ENCODE results near the gene OR51E1. TPM values are rescaled to one million over a fixed set of nuclear protein-coding genes. Genes with fewer than 3 reads are reported as not detected.

Gene OR51E1, protein sequence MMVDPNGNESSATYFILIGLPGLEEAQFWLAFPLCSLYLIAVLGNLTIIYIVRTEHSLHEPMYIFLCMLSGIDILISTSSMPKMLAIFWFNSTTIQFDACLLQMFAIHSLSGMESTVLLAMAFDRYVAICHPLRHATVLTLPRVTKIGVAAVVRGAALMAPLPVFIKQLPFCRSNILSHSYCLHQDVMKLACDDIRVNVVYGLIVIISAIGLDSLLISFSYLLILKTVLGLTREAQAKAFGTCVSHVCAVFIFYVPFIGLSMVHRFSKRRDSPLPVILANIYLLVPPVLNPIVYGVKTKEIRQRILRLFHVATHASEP
- polyA plus RNA-seq (2012; ENCODE audit: insufficient read depth, insufficient read length, low read depth) = 1.2 TPM

DNA sequence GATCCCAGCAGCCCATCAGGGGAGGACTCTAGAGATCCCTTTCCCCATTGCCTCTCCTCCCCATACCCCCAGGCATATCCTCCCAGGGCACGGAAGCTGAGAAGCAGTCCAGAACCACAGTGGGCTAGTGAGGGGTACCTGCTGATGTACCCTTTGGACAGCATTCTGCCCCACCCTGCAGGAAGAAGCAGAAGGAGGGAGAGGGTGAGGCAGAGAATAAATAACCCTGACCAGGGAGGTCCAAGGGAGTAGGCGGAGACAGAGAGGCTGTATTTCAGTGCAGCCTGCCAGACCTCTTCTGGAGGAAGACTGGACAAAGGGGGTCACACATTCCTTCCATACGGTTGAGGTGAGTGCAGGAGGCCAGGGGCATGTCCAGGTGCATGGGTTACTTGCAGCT, at the start of gene OR51E1:
Gene OR51E1 (plus strand): TSS at position 301 of the 400 bp plus-strand sequence. CDS start 8,545 bp downstream, outside the sequence.
- Histone ChIP-seq H3K4me1 (no peaks in the 10 kb centered on the region), H3K4me3 (ENCODE audit: low read depth, low read length) (no peak within 1 kb of the TSS), H3K9me3 (no peaks in the 10 kb centered on the region), H3K27me3 (no peaks in the 10 kb centered on the region), H3K36me3 (no peaks in the 10 kb centered on the region)
- TF ChIP-seq, protein P1, sequence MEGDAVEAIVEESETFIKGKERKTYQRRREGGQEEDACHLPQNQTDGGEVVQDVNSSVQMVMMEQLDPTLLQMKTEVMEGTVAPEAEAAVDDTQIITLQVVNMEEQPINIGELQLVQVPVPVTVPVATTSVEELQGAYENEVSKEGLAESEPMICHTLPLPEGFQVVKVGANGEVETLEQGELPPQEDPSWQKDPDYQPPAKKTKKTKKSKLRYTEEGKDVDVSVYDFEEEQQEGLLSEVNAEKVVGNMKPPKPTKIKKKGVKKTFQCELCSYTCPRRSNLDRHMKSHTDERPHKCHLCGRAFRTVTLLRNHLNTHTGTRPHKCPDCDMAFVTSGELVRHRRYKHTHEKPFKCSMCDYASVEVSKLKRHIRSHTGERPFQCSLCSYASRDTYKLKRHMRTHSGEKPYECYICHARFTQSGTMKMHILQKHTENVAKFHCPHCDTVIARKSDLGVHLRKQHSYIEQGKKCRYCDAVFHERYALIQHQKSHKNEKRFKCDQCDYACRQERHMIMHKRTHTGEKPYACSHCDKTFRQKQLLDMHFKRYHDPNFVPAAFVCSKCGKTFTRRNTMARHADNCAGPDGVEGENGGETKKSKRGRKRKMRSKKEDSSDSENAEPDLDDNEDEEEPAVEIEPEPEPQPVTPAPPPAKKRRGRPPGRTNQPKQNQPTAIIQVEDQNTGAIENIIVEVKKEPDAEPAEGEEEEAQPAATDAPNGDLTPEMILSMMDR (IDR thresholded peaks at IDR 0.05; ENCODE audit: low read depth, low read length) = no peak
- no peak for DNase-seq

DNA sequence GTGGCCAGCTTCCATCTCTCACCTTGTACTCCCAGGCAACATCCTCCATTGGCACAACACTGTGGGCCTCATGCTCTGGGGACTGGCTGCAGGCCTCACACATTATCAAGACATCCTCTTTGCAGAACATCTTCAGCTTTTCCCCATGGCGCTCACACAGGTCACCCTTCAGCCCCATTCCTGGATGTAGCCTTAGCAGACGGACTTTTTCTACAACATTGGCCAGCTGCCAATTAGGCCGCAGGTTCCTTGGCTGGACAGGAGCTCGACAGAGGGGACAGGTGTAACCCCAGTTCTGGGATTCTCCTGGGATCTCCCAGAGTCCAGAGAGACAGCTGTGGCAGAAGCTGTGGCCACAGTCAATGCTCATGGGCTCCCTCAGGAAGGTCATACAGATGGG, 38.7 kb upstream of the OR51E1 start:
- no peaks in the 10 kb centered on the region for H3K4me1 ChIP-seq
- H3K36me3 ChIP-seq = no peaks in the 10 kb centered on the region
- H3K4me3 ChIP-seq (ENCODE audit: low read depth, low read length) = no peak overlapping the region
- TF ChIP-seq, protein P1 (IDR thresholded peaks at IDR 0.05; ENCODE audit: low read depth, low read length) = no peak
- DNase-seq = no peak
- no peaks in the 10 kb centered on the region for H3K9me3 ChIP-seq
- H3K27me3 ChIP-seq = no peaks in the 10 kb centered on the region

DNA sequence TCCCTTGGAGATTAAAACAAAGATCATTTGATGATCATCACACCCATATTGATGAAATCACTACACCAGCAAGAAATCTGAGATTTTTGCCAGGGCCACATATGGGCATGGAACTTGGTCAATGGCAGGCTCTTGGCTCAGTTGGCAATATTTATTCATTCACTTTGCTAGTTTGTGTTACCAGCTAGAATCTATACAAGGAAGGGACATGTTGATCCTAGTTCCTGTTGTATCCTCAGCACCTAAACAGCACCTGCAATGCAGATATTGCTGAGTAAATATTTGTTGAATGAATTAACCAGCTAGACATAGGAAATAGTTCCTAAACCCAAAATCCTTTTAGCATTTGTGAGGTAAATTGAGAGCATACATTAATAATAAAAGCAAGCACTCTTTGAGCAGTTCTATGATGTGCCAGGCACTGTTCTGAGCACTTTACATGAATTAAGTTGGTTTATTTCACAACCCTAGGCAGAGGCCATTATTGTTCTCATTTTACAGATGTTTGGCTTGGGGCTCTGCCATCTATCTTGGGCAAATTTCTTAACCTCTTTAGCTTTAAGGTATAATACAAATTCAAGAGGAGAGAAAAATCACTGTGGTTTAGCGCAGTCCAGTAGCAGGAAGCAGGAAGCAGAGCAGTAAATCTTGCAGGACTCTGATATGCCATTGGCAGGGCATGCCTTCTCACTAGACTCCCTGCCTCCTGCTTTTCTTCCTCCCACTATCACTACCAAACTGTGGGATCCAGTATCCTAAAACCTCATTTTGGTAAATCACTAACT, 37.4 kb upstream of the OR51E1 start:
- Histone ChIP-seq H3K4me3 (ENCODE audit: low read depth, low read length) (no peak overlapping the region), H3K4me1 (no peaks in the 10 kb centered on the region), H3K9me3 (no peaks in the 10 kb centered on the region), H3K36me3 (no peaks in the 10 kb centered on the region), H3K27me3 (no peaks in the 10 kb centered on the region)
- TF ChIP-seq, protein P1 (IDR thresholded peaks at IDR 0.05; ENCODE audit: low read depth, low read length) = no peak
- no peak for DNase-seq

DNA sequence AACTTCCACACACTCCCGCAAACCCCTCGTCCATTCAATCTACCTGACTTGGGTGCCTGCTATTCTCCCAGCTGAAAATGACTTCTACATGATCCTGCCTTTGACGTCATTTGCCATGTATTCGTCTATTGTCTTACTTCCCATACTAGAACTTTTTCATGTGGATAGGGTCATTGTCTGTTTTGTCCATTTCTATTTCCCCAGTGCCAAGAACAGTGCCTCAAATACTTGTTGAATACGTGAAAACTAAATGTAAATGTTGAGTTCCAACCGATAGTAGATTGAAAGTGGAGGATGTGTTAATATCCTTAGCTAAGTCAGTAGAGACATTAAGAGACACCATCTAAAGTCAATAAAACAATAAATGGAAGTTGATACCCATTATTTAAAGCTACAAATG, 36.7 kb upstream of the OR51E1 start:
- Histone ChIP-seq H3K36me3 (no peaks in the 10 kb centered on the region), H3K4me3 (ENCODE audit: low read depth, low read length) (peak overlapping the region; percentile 61), H3K9me3 (no peaks in the 10 kb centered on the region), H3K27me3 (no peaks in the 10 kb centered on the region), H3K4me1 (no peaks in the 10 kb centered on the region)
- no peak for DNase-seq
- TF ChIP-seq, protein P1 (IDR thresholded peaks at IDR 0.05; ENCODE audit: low read depth, low read length) = no peak

DNA sequence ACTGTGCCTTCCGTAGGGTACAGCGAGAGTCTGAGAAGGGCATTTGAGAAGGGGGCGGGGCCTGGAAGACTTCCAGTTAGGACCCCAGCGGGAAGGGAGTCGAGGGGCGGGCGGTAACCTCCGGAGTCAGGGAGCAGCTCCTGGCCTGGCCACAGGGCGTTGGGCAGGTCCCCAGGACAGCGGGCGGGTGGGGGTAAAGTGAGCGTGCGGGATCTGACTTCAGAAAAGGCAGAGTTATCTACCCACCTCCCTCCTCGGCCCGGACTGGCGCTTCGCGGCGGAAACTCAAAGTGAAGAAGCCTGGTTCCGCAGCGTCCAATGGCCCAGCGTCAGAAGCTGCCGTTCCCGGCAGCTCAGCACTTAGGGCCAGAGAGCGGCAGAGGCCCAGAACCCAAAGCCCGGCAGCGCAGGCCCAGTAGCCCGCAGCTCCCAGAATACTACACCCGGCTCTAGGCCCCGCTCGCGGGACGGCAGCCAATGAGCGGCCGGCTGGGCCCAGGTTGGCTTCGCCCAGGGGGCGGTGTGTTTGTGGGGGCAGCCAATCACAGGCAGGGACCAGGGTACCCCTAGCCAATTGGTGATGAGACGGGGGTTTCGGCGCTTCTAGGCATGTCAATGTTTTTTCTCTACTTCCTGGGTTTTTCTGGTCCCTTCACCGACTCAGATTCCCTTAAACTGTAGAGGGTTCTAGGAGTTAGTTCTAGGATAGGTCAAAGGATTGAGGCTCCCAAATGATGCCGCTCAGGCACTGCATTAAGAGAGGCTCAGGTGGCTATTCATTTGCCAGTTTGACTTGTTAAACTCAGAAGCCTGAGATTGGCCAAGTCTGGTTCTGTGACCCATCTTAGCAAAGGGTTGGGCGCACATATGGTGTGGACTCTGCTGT, 35.8 kb upstream of the OR51E1 start, which contains the start of gene TRIM68:
Gene TRIM68 (minus strand): TSS at position 451 of the 886 bp plus-strand sequence. CDS start 2,727 bp downstream, outside the sequence.
- no peaks in the 10 kb centered on the region for H3K36me3 ChIP-seq
- peak; percentile 90 for DNase-seq
- no peaks in the 10 kb centered on the region for H3K27me3 ChIP-seq
- H3K4me1 ChIP-seq = no peaks in the 10 kb centered on the region
- H3K9me3 ChIP-seq = no peaks in the 10 kb centered on the region
- H3K4me3 ChIP-seq (ENCODE audit: low read depth, low read length) = peak within 1 kb of the TSS; percentile 61
- TF ChIP-seq, protein P1 (IDR thresholded peaks at IDR 0.05; ENCODE audit: low read depth, low read length) = no peak

Data from BE2C (cell line).